ENCODE results near the gene CBY1.

- no peak for TF ChIP-seq EP300 (IDR thresholded peaks at IDR 0.05)
- TF ChIP-seq, protein P1, sequence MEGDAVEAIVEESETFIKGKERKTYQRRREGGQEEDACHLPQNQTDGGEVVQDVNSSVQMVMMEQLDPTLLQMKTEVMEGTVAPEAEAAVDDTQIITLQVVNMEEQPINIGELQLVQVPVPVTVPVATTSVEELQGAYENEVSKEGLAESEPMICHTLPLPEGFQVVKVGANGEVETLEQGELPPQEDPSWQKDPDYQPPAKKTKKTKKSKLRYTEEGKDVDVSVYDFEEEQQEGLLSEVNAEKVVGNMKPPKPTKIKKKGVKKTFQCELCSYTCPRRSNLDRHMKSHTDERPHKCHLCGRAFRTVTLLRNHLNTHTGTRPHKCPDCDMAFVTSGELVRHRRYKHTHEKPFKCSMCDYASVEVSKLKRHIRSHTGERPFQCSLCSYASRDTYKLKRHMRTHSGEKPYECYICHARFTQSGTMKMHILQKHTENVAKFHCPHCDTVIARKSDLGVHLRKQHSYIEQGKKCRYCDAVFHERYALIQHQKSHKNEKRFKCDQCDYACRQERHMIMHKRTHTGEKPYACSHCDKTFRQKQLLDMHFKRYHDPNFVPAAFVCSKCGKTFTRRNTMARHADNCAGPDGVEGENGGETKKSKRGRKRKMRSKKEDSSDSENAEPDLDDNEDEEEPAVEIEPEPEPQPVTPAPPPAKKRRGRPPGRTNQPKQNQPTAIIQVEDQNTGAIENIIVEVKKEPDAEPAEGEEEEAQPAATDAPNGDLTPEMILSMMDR (IDR thresholded peaks at IDR 0.05): no peak
- no peak for TF ChIP-seq POLR2AphosphoS5 (IDR thresholded peaks at IDR 0.05)
- no peak for TF ChIP-seq POLR2A (IDR thresholded peaks at IDR 0.05)
These were observed 54.4 kb downstream of the CBY1 start for GRCh38 chr22:38710866-38711265.
